CD4-positive, CD25-positive, alpha-beta regulatory T cell (primary cell): ENCODE data around the gene VCX3B. TPM values are rescaled to one million over a fixed set of nuclear protein-coding genes. Genes with fewer than 3 reads are reported as not detected.
"Not testable (repeated sequence)": the region's sequence is repeated elsewhere in the genome, so short reads cannot be mapped to it uniquely, and the experiment has no call there.

Source experiments
- ATAC-seq, 2 donors: fragments of 150-1000 bp; cut with Tn5 transposase; one replicate each; pipeline ENCODE4 v1.10.0; 2021; ENCODE audit warnings: low read depth in 2 of 2, moderate number of reproducible peaks in 2 of 2, moderate library complexity in 1 of 2
- DNase-seq, 3 donors: peaks; one replicate each; pipeline versions ENCODE4 v3.0.0 to v3.0.0-alpha.2; 2012 to 2022; ENCODE audit warnings: mixed read lengths in 1 of 3
- H3K27ac ChIP-seq: one replicate; pipeline ENCODE4 v1.7.0; 2013; ENCODE audit warnings: mild to moderate bottlenecking, low read length; ENCODE audit not compliant: insufficient read depth, poor library complexity, severe bottlenecking
- H3K27me3 ChIP-seq: one replicate; pipeline ENCODE4 v1.7.0; 2013; ENCODE audit warnings: low read length; ENCODE audit not compliant: control insufficient read depth, insufficient read depth
- H3K36me3 ChIP-seq: one replicate; pipeline ENCODE4 v1.7.0; 2013; ENCODE audit warnings: mild to moderate bottlenecking, low read length, moderate library complexity; ENCODE audit not compliant: control insufficient read depth, insufficient read depth
- H3K4me1 ChIP-seq: 2 replicates; pipeline ENCODE4 v1.7.0; 2013; ENCODE audit warnings: mild to moderate bottlenecking, low read length; ENCODE audit not compliant: insufficient read depth, control insufficient read depth, poor library complexity, severe bottlenecking
- H3K4me3 ChIP-seq: one replicate; pipeline ENCODE4 v1.7.0; 2013; ENCODE audit warnings: low read depth, mild to moderate bottlenecking, low read length, moderate library complexity
- H3K9me3 ChIP-seq, 2 experiments: 1 replicate in 1 of 2; 2 replicates in 1 of 2; pipeline ENCODE4 v1.7.0; 2013; ENCODE audit warnings: low read length in 2 of 2, mild to moderate bottlenecking in 1 of 2, moderate library complexity in 1 of 2; ENCODE audit not compliant: control insufficient read depth in 2 of 2
- H3K27ac Mint-ChIP-seq, 3 donors: one replicate each; pipeline ENCODE4 v1.8.0; 2020 to 2022; ENCODE audit warnings: mild to moderate bottlenecking in 3 of 3, mixed read lengths in 3 of 3, moderate library complexity in 2 of 3
- H3K27me3 Mint-ChIP-seq: one replicate; pipeline ENCODE4 v1.8.0; 2022; ENCODE audit warnings: mild to moderate bottlenecking, mixed read lengths
- H3K36me3 Mint-ChIP-seq: one replicate; pipeline ENCODE4 v1.8.0; 2020; ENCODE audit warnings: mixed read lengths
- H3K4me1 Mint-ChIP-seq, 4 donors: one replicate each; pipeline ENCODE4 v1.8.0; 2020 to 2022; ENCODE audit warnings: mixed read lengths in 4 of 4, mild to moderate bottlenecking in 1 of 4
- H3K4me3 Mint-ChIP-seq, 4 donors: one replicate each; pipeline ENCODE4 v1.8.0; 2020 to 2022; ENCODE audit warnings: mild to moderate bottlenecking in 4 of 4, mixed read lengths in 4 of 4, moderate library complexity in 3 of 4
- H3K9me3 Mint-ChIP-seq, 7 donors: one replicate each; pipeline ENCODE4 v1.8.0; 2020 to 2022; ENCODE audit warnings: mixed read lengths in 7 of 7, mild to moderate bottlenecking in 3 of 7, moderate library complexity in 2 of 7
- polyA plus RNA-seq, 4 donors: library from polyadenylated mRNA; unstranded; fragments of 300-500 nt; fragmentation: Illumina TruSeq; gene quantifications; one replicate each; pipeline ENCODE4 v1.2.3, GENCODE V29; 2021
- total RNA-seq: library from RNA; stranded (reverse); gene quantifications from one replicate; pipeline ENCODE4 v1.2.3, GENCODE V29; 2022

VCX3B gene
- total RNA-seq (not detected), polyA plus RNA-seq (not detected)

DNA sequence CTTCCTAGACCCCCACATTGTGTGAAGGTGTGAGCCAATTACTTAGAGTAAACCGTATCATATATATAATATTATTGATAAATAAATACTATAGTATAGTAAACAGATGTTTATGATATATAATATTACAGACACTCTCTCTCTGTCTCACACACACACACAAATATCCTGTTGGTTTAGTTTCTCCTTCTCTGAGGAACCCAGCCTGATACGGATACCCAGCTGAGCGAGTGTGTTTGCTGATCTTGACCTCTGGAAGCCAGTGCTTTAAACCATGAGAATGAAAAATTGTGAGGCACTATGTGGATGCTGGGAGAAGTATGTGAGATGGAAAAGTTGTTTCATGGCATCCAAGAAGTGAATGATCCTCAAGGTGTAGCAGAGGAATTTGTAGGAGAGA lies at the start of gene VCX3B:
TSS of gene VCX3B (plus strand) at position 301 of the 400 bp plus-strand sequence. CDS start 621 bp downstream, outside the sequence.
- not testable (repeated sequence) for H3K27me3 ChIP-seq, H3K27ac ChIP-seq, H3K4me3 ChIP-seq, DNase-seq, H3K4me3 Mint-ChIP-seq, ATAC-seq, H3K4me1 Mint-ChIP-seq, H3K4me1 ChIP-seq, H3K36me3 ChIP-seq, H3K27ac Mint-ChIP-seq, H3K9me3 ChIP-seq, H3K36me3 Mint-ChIP-seq, H3K27me3 Mint-ChIP-seq
- peaks cover 0 to 10% (median 2%) of the 10 kb centered on the region in 7 donors for H3K9me3 Mint-ChIP-seq

DNA sequence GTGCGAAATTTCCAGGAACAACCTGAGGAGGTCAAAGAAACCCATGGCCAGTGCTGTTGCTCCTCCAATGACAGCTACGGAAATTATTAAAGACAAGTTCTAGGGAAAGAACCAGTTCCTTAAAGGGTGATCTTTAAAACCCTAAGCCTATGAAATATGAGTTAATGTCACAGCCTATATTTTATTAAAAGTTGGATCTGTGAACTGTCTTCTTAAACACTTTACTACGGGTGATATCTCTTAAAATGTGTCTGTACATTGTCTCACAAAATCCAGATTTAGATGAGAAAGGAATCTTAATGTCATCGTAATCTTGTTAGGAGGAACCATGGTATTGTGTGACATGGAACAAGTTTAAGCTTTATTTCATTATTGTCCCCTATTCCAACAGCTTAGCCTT lies 46.3 kb upstream of the VCX3B start:
- Histone ChIP-seq H3K9me3 (no peaks in the 10 kb centered on the region), H3K4me1 (no peaks in the 10 kb centered on the region), H3K27ac (no peak overlapping the region), H3K36me3 (no peaks in the 10 kb centered on the region), H3K4me3 (no peak overlapping the region), H3K27me3 (no peaks in the 10 kb centered on the region)
- DNase-seq (no peak), ATAC-seq (no peak)
- Mint-ChIP-seq H3K4me1 (no peaks in the 10 kb centered on the region), H3K36me3 (no peaks in the 10 kb centered on the region), H3K27ac (no peak overlapping the region), H3K4me3 (no peak overlapping the region), H3K9me3 (peaks cover 2 to 14% (median 4%) of the 10 kb centered on the region in 7 donors), H3K27me3 (no peaks in the 10 kb centered on the region)

DNA sequence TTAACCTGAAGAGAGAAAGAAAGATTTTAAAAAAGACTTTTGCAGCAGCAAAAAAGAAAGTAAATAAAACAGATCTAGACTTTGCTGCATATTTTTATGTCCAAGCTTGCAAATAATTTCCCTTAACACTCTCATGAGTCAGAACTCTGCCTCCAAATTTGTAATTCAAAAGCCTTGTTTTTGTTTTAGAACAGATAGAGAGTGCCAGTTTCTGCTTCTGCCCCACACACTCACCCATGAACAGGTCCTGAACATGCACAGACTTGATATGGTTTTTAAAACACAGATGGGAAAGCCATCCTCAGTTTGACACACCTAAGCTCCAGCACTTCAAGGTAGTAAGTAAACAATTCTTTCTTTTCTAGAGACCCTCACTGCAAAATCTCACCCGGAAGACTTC lies 39.7 kb upstream of the VCX3B start:
- Histone ChIP-seq H3K27me3 (no peaks in the 10 kb centered on the region), H3K4me1 (no peaks in the 10 kb centered on the region), H3K4me3 (no peak overlapping the region), H3K9me3 (no peaks in the 10 kb centered on the region), H3K27ac (no peak overlapping the region), H3K36me3 (no peaks in the 10 kb centered on the region)
- no peaks in the 10 kb centered on the region for H3K4me1 Mint-ChIP-seq
- no peak overlapping the region for H3K4me3 Mint-ChIP-seq
- DNase-seq, result no peak
- no peak overlapping the region for H3K27ac Mint-ChIP-seq
- ATAC-seq, result no peak
- no peaks in the 10 kb centered on the region for H3K27me3 Mint-ChIP-seq
- H3K9me3 Mint-ChIP-seq, result peaks cover 0 to 8% (median 4%) of the 10 kb centered on the region in 7 donors
- H3K36me3 Mint-ChIP-seq, result no peaks in the 10 kb centered on the region

DNA sequence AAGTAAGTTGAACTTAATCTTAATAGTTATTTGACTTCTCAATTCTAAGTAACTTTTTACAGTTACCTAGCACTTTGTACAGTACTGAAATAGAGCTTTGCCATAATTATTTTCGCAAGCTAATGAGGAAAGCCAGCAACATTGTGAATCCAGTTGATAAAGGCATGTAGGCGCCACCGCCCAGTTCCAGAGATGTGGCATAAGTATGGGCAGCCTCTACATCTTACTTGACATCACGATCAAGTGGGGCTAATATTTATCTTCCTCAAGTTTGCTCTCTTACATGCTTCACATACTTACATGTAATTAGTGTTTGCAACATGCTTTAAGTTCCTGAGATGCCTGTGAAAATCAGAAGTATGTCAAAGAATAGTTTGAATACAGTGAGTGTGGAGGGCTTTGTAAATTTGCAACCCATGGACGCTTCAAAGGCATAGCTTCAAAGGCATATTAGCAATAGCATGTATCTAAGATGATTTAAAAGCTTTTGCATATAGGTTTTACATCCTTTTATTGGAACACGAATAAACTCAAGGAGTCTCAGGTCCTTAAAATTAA lies 34.9 kb upstream of the VCX3B start:
- no peaks in the 10 kb centered on the region for H3K9me3 ChIP-seq
- Mint-ChIP-seq H3K4me3 (no peak overlapping the region), H3K36me3 (no peaks in the 10 kb centered on the region), H3K27me3 (no peaks in the 10 kb centered on the region), H3K9me3 (peaks cover 0 to 10% (median 2%) of the 10 kb centered on the region in 7 donors), H3K4me1 (no peaks in the 10 kb centered on the region), H3K27ac (no peak overlapping the region)
- DNase-seq (no peak), ATAC-seq (no peak)
- no peak overlapping the region for H3K27ac ChIP-seq
- H3K27me3 ChIP-seq, result no peaks in the 10 kb centered on the region
- H3K36me3 ChIP-seq, result no peaks in the 10 kb centered on the region
- no peaks in the 10 kb centered on the region for H3K4me1 ChIP-seq
- H3K4me3 ChIP-seq, result no peak overlapping the region

DNA sequence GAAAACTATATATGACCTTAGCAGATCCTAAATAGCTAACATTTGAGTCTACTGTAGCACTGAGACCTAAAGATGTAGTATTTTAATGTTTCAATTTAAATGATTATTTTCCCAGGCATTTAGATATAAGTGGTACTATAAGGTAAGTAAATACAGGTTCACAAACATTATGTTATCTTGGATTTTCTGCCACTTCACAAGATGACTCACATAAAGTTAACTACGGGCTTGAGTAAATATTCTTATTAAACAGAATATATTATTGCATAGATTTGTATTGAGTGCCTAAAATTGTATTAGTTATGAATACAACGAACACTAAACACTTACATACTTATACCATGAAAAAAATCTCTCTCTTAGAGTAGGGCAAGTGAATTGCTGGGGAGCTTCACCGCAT lies 34.2 kb upstream of the VCX3B start:
- H3K27ac ChIP-seq, result no peak overlapping the region
- peaks cover 0 to 10% (median 2%) of the 10 kb centered on the region in 7 donors for H3K9me3 Mint-ChIP-seq
- ATAC-seq (no peak), DNase-seq (no peak)
- no peak overlapping the region for H3K4me3 Mint-ChIP-seq
- H3K9me3 ChIP-seq, result no peaks in the 10 kb centered on the region
- no peaks in the 10 kb centered on the region for H3K4me1 ChIP-seq
- H3K4me3 ChIP-seq, result no peak overlapping the region
- no peaks in the 10 kb centered on the region for H3K27me3 ChIP-seq
- no peaks in the 10 kb centered on the region for H3K36me3 ChIP-seq
- H3K4me1 Mint-ChIP-seq, result no peaks in the 10 kb centered on the region
- no peak overlapping the region for H3K27ac Mint-ChIP-seq
- no peaks in the 10 kb centered on the region for H3K36me3 Mint-ChIP-seq
- H3K27me3 Mint-ChIP-seq, result no peaks in the 10 kb centered on the region

DNA sequence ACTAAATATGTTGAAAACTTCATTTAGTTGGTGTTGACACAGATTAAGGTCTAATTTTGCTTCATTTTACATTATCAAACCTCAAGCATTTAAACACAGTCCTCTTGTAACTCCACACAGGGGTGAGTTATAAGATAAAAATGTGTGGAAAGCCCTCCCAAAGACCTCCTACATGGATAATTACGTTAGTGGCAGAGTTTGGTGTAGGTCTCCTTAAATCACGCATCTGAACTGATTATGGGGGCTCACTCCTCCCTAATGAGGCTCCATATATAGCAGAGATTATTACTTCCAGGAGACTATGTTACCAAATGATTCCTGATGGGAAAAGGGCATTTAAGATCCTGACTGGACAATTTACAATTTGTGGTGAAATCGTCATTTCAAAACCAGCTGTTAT lies 32.2 kb upstream of the VCX3B start:
- Mint-ChIP-seq H3K27ac (no peak overlapping the region), H3K4me3 (no peak overlapping the region), H3K9me3 (peaks cover 0 to 9% (median 2%) of the 10 kb centered on the region in 7 donors), H3K36me3 (no peaks in the 10 kb centered on the region), H3K4me1 (no peaks in the 10 kb centered on the region), H3K27me3 (no peaks in the 10 kb centered on the region)
- ATAC-seq, result no peak
- no peaks in the 10 kb centered on the region for H3K4me1 ChIP-seq
- no peaks in the 10 kb centered on the region for H3K9me3 ChIP-seq
- no peaks in the 10 kb centered on the region for H3K27me3 ChIP-seq
- H3K27ac ChIP-seq, result no peak overlapping the region
- H3K4me3 ChIP-seq, result no peak overlapping the region
- DNase-seq, result no peak
- H3K36me3 ChIP-seq, result no peaks in the 10 kb centered on the region

DNA sequence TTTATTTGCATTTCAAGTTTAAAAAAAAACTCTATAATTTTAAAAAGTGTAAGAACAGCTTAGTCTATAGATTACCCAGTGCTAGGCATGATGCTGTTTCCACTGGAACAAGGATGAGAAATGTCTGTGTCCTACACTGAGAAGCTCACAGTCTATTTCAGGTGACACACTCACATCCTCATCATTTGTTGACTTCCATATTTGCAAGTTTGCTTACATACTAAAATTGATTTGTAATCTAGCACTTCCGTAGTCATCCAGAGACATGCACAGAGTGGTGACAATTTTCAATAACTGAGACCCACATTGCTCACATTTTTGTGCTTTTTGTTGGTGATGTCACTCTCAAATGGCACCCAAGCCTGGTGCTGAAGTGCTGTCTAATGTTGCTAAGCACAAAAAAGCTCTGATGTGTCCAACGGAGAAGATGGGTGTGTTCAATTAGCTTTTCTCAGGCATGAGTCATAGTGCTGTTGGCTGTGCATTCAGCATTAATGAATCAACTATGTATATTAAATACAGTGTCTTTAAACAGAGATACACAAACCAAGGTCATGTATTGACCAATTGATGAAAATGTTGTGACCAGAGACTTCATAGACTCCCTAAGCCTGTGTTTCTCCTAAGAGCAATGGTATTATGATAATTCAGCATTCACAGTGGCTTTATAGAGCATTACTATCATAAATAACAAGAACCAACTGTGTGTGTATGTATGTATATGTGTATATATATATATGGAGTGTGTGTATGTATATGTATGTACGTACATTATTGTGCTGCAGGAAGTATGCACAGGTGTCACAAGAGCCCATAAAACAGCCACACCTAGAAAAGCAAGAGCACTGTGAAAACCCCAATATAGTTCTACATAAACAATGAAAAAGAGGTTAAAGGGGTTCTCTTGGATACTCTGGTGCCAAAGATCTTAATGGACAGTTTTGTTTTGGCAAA lies 31.2 kb upstream of the VCX3B start:
- DNase-seq (no peak), ATAC-seq (no peak)

More for the DNA sequence above, 31.2 kb upstream of the VCX3B start:
- Histone ChIP-seq H3K4me3 (no peak overlapping the region), H3K27ac (no peak overlapping the region), H3K36me3 (no peaks in the 10 kb centered on the region), H3K27me3 (no peaks in the 10 kb centered on the region), H3K4me1 (no peaks in the 10 kb centered on the region), H3K9me3 (no peaks in the 10 kb centered on the region)
- Mint-ChIP-seq H3K4me1 (no peaks in the 10 kb centered on the region), H3K27me3 (no peaks in the 10 kb centered on the region), H3K36me3 (no peaks in the 10 kb centered on the region), H3K9me3 (peaks cover 0 to 9% (median under 1%) of the 10 kb centered on the region in 7 donors), H3K4me3 (no peak overlapping the region), H3K27ac (no peak overlapping the region)
